ENCODE data around the gene LRRC4C.
"Not testable (repeated sequence)": the region's sequence is repeated elsewhere in the genome, so short reads cannot be mapped to it uniquely, and the experiment has no call there.

The LRRC4C gene

GRCh38 chr11:40240284-40240683 is 1219.2 kb downstream of the LRRC4C start:
- no peak for DNase-seq (ENCODE audit: low read depth, low spot score)

DNA sequence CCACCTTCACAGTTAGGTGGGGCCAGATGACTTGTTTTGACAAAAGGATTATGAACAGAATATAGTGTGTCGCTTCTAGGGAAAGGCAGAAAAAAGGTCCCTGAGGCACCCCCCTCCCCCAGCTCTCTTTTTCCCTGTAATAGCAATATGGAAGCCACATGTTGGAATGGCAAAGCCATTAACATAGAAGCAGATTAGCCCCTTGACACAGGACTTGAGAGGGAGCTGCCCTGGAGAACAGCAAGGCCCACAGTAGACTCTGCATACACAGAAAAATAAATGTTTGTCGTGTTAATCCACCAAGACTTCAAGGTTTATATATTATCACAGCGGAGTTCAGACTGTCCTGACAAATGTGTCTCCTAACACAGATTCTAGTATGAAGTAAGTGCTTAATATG is 1222.9 kb downstream of the LRRC4C start:
- no peak for DNase-seq (ENCODE audit: low read depth, low spot score)

DNA sequence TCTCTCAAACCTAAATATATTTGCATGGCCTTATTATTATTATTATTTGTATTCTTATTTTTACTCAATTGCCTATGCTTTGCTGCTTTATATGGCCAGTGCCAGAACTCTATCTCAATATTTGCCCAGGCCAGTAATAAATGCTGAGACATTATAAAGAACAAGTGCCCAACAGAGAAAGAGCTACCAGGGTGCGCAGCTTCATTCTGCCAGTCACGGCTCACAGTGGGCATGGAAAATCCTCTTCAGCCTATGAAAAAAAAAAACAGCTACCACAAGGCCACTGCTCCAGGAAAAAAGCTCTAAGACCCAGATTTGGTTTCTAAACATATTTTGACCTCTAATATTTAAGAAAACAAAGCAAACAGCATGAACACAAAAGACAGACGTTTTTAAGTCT is 1223.6 kb downstream of the LRRC4C start:
- DNase-seq (ENCODE audit: low read depth, low spot score) = no peak

- DNase-seq (ENCODE audit: low read depth, low spot score) = no peak
Observed at GRCh38 chr11:40230821-40231220, 1228.6 kb downstream of the LRRC4C start.

DNA sequence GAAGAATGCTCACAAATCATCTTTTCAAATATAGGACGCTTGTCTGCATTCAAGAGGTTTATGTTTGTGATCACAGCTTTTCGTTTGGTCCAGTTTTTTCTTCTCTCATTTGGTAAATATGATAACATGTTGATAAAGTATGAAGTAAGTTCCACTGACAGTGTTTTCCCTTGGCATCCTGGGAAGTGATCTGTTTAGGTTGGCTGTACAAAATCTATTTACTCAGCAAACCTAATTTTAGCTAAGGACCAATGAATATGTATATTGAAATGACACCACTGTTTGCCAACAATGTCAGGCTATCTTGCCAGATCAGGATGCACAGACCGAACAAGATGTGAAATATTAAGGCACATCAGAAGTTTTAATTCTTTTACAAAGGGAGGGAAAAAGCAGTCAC is 1230.8 kb downstream of the LRRC4C start:
- no peak for DNase-seq (ENCODE audit: low read depth, low spot score)

DNA sequence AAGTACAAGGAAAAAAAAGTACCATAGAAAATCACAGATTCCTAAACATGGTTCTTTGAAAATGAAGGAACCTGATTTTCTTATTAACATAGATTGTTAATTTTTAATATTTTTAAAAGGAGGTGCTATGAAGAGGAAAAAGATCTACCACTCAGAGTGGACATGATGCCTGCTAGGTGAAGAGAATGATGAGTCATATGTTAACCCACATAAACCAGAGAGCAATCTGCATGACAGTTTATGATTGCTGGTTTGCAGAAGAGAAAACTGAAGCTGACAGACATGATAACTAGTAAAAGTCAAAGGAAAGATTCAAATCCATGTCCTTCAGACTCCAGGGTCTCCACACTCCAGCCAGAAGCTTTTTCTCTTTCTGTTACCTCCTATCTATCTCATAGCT is 1231.7 kb downstream of the LRRC4C start:
- DNase-seq (ENCODE audit: low read depth, low spot score) = no peak

- no peak for DNase-seq (ENCODE audit: low read depth, low spot score)
Observed at GRCh38 chr11:40226654-40227053, 1232.8 kb downstream of the LRRC4C start.

DNA sequence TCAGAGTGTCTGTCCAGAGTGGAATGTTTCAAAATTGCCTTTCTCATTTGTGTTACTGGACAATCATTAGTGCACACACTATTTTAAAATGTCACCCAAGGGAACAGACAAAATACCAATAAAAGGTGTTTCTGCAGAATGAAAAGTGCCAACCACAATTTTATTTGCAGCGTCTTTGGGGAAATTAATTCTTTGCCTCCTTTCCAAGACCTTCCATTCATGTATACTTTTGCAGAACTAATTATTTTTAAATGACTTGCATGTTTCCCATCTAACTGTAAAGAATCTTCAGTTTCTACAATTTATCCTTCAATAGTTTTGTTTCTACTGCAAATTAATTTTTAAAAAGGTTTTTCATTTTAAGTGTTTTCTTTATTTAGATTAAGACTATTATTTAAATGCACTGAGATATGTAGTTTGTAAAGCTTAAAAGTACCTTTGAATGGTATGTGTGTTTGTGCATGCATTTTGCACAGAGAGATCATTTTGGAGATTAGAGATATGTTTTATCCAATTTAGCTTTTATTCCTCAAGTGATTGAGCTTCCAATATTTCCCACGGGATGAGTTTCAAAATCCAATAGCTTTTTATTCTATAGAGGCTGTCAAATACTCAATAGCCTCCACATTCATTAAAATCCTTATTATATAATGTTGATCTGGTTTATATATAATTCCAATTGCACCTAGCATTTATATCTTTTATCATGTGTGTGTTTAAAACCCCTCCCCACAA is 1235.7 kb downstream of the LRRC4C start:
- no peak for DNase-seq (ENCODE audit: low read depth, low spot score)

GRCh38 chr11:40219401-40219800 is 1240.1 kb downstream of the LRRC4C start:
- DNase-seq (ENCODE audit: low read depth, low spot score) = no peak

DNA sequence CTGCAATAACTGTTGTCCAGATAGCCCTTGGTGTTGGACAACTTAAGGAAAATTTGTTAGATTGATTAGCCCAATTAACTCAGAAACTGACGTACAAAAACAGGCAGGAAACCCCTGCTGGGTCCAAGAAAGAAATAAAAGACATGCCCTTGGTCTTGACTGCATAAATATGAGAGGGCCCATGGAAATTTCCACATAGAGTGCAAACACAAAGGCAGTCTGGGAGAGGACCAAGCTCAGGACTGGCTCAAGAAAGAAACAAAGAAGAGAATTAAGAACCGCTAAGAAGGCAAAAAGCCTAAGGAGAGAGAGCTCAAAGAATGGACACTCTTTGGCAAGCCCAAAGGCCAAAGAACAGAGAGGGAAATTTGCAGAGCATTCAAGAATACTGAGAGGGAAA is 1243.9 kb downstream of the LRRC4C start:
- DNase-seq (ENCODE audit: low read depth, low spot score) = no peak

DNA sequence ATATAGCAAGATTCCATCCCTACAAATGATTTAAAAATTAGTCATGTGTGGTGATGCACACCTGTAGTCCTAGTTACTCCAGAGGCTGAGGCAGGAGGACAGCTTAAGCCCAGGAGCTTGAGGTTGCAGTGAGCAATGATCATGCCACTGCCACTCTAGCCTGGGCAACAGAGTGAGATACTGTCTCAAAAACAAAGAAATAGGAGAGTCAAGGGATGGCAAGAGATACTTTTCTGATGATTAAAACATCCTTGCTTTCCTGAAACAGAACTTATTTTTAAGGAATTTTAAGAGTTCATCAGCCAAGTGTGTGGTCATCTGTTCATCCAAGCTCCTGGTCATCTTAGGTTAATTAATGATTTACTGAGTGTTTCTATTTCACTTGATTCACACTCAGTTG is 1252.0 kb downstream of the LRRC4C start:
- no peak for DNase-seq (ENCODE audit: low read depth, low spot score)

- DNase-seq (ENCODE audit: low read depth, low spot score) = no peak
Observed at GRCh38 chr11:40204228-40204627, 1255.2 kb downstream of the LRRC4C start.

- no peak for DNase-seq (ENCODE audit: low read depth, low spot score)
Observed at GRCh38 chr11:40203606-40204005, 1255.8 kb downstream of the LRRC4C start.

- DNase-seq (ENCODE audit: low read depth, low spot score) = no peak
Observed at GRCh38 chr11:40202589-40203270, 1256.7 kb downstream of the LRRC4C start.

DNA sequence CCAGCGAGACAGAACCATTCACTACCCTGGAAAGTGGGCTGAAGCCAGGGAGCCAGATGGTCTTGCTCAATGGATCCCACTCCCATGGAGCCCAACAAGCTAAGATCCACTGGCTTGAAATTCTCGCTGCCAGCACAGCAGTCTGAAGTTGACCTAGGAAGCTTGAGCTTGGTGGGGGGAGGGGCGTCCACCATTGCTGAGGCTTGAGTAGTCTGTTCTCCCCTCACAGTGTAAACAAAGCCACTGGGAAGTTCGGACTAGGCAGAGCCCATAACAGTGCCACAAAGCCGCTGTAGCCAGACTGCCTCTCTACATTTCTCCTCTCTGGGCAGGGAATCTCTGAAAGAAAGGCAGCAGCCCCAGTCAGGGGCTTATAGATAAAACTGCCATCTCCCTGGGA is 1266.9 kb downstream of the LRRC4C start:
- not testable (repeated sequence) for DNase-seq (ENCODE audit: low read depth, low spot score)

DNA sequence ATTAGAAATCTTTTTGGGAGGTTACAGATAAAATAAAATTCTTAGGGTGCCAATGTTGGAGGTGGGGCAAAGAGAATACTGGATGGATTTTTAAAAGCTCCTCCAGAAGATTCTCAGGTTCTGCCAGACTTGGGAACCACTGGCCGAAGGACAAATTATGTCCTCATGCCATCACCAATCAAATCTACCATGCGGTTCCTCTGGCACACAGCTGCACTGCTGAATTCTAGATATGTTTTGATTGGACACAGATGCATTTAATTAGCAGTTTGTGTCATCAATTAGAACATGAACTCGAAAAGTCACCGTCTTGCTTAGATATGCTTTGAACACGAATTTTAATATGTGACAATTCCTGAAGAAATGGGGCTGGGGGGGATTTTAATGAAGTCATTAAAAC is 1269.2 kb downstream of the LRRC4C start:
- no peak for DNase-seq (ENCODE audit: low read depth, low spot score)

GRCh38 chr11:40188848-40189247 is 1270.6 kb downstream of the LRRC4C start:
- DNase-seq (ENCODE audit: low read depth, low spot score) = no peak

GRCh38 chr11:40187295-40187694 is 1272.2 kb downstream of the LRRC4C start:
- DNase-seq (ENCODE audit: low read depth, low spot score) = no peak

- DNase-seq (ENCODE audit: low read depth, low spot score) = no peak
Observed at GRCh38 chr11:40186437-40187263, 1272.8 kb downstream of the LRRC4C start.

DNA sequence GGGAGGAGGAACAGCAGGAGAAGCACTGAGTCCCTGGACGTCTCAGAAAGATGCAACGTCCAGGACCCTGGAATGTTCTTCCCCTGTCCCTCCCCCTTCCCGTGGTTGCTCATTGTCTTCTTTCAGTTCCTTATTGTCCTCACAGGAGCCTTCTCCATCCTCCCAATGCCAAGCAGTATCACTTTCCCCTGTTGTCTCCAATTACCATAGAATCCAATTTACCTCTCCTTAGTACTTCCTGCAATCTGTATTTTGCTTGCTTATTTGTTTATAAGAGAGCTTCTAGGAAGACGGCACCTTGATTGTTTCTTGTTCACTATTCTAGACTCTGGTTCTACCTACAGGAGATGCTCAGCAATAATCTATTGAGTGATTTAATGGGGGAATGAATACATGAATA is 1273.7 kb downstream of the LRRC4C start:
- DNase-seq (ENCODE audit: low read depth, low spot score) = no peak

DNA sequence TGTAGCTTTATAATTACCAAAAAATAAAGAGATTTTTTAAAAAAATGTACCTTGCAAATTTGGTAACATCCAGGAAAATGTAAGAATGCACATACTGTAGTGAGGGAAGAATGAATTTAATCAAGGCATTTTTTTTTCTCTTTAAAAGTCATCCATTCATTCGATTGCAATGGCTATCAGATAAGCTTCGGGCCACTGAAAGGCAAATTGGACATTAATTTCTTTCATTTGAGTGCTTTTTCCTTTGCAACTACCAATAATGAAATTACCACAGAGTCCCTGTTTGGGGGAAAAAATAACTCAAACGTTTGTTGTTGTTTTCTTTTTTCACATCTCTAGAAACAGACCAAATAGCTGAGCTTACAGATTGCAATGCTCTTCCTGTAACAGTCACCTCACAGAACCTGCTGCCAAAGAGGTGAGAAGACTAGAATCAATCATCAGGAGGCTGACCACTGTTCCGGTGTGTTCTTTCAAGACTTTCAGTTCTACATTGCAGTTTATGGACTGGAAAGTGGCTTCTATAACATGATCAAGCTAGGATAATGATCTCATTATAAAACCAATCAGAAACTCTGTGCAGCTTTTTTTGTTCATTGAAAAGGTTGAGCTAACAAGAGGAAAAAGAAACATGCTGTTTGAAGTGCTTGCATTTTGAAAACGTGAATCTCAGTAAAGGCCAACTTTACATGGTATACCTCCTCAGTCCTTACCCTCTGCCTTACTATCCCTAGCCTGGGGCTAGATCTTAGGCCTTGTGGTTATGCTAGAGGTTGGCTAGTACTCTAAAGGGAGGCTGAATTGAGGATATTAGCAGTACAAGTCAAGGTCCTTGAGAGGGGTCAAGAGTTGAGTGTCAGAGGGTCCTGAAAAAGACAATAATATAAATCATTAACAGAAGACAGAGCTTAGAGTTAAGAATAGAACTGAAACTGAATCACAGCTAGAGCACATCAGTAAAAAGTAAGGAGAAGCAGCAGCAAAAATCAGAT is 1276.1 kb downstream of the LRRC4C start:
- no peak for DNase-seq (ENCODE audit: low read depth, low spot score)

Data from brain pericyte (primary cell).